Ascending aorta (tissue), 2 donors: ENCODE measurements around the gene TRABD2A. TPM values are rescaled to one million over a fixed set of nuclear protein-coding genes. Genes with fewer than 3 reads are reported as not detected.

ENCODE experiments used
- DNase-seq, 2 donors: peaks; one replicate each; pipeline ENCODE4 v3.0.0-alpha.2; 2019; ENCODE audit warnings: low spot score in 2 of 2
- H3K27ac ChIP-seq, 2 donors: fragments of 200-600 bp; sonication (generic); one replicate each; pipeline ENCODE4 v1.5.1; 2016 to 2017; ENCODE audit warnings: mild to moderate bottlenecking in 1 of 2
- H3K27me3 ChIP-seq: fragments of 200-600 bp; sonication (generic); one replicate; pipeline ENCODE4 v1.5.1; 2017
- H3K36me3 ChIP-seq, 2 donors: fragments of 200-600 bp; sonication (generic); one replicate each; pipeline ENCODE4 v1.5.1; 2016
- H3K4me1 ChIP-seq, 2 donors: fragments of 200-600 bp; sonication (generic); one replicate each; pipeline ENCODE4 v1.5.1; 2016 to 2017; ENCODE audit warnings: mild to moderate bottlenecking in 1 of 2
- H3K4me3 ChIP-seq, 2 donors: fragments of 200-600 bp; sonication (generic); one replicate each; pipeline ENCODE4 v1.5.1; 2016 to 2017; ENCODE audit warnings: mild to moderate bottlenecking in 1 of 2
- H3K9me3 ChIP-seq, 2 donors: fragments of 200-600 bp; sonication (generic); one replicate each; pipeline ENCODE4 v1.5.1; 2016
- intact Hi-C: fragments of 100-400 bp; cut with DNase I; formaldehyde crosslinking; loops from one replicate; pipeline ENCODE4 v1.15.1; 2023
- total RNA-seq: library from RNA; depleted of rRNA; stranded (reverse); fragments of >200 nt; gene quantifications from one replicate; pipeline ENCODE4 v1.1.0, GENCODE V29; 2016
- TF ChIP-seq, protein P1 (sequence below), 3 experiments: fragments of 200-600 bp in 2 of 3; fragments of 450-650 bp in 1 of 3; sonication (generic) in 2 of 3; IDR thresholded peaks; one replicate each; pipeline ENCODE4 v1.5.1; 2016 to 2019; ENCODE audit warnings: antibody characterized with exemption in 3 of 3, mild to moderate bottlenecking in 1 of 3, moderate library complexity in 1 of 3

Gene TRABD2A
- total RNA-seq, 1 donor from 2014 or later = 1.1 TPM

DNA sequence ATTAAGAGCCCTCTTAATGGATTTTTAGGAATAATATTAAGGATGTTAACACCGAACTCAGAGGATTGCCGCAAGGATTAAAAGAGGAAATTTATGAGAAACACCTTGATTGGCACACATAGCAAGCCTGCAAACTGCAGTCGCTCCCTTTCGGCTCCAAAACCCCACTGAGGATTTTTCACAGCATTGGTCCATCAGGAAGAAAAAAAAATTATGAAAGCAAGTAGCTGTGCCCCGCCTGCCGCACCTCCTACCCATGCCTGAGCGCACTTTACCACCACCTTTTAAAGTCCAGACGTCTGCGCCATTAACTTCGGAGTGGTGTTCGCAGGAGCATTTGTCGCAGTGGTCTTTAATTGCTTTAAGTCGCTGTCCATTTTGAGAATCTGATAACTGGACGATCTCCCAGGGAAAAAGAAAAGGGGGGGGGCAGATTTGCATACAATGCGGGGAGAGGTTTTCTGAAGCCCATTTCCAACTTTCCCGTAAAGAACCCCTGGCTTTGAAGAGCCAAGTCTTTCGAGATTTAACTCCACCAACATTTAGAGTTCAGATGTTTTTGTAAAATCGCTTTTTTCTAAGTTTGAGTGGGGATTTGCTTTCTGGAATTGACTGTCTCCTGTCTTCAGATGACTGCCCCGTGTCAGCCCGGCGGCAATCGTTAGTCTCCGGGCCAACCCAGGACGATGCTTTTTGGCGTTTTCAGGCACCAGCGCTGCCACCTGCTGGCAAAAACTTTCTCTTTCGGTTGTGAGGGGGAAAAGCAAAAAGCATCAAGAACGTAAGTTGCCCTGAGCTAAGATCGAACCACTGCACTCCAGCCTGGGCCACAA is 913 bp upstream of the TRABD2A start:
- Histone ChIP-seq H3K4me3 (peak overlapping the region; percentile 59 to 75), H3K4me1 (peaks cover 2 to 25% of the 10 kb centered on the region in 2 donors), H3K36me3 (no peaks in the 10 kb centered on the region), H3K9me3 (no peaks in the 10 kb centered on the region), H3K27ac (no peak overlapping the region), H3K27me3 (no peaks in the 10 kb centered on the region)
- peak; percentile 22 to 88 for DNase-seq
- intact Hi-C loops = loop anchor here (1.0 to 2.0 kb wide), 2 partner anchors 46 to 387 kb away; no protein-coding TSS in a partner anchor
- TF ChIP-seq, protein P1, sequence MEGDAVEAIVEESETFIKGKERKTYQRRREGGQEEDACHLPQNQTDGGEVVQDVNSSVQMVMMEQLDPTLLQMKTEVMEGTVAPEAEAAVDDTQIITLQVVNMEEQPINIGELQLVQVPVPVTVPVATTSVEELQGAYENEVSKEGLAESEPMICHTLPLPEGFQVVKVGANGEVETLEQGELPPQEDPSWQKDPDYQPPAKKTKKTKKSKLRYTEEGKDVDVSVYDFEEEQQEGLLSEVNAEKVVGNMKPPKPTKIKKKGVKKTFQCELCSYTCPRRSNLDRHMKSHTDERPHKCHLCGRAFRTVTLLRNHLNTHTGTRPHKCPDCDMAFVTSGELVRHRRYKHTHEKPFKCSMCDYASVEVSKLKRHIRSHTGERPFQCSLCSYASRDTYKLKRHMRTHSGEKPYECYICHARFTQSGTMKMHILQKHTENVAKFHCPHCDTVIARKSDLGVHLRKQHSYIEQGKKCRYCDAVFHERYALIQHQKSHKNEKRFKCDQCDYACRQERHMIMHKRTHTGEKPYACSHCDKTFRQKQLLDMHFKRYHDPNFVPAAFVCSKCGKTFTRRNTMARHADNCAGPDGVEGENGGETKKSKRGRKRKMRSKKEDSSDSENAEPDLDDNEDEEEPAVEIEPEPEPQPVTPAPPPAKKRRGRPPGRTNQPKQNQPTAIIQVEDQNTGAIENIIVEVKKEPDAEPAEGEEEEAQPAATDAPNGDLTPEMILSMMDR (IDR thresholded peaks at IDR 0.05) = peak; percentile 52 to 67 (median 61)

GRCh38 chr2:84880395-84880644 is 564 bp downstream of the TRABD2A start:
- Histone ChIP-seq H3K4me3 (peak overlapping the region; percentile 59 to 75), H3K4me1 (peaks cover 2 to 25% of the 10 kb centered on the region in 2 donors), H3K9me3 (no peaks in the 10 kb centered on the region), H3K36me3 (no peaks in the 10 kb centered on the region), H3K27me3 (no peaks in the 10 kb centered on the region), H3K27ac (no peak overlapping the region)
- TF ChIP-seq, protein P1 (IDR thresholded peaks at IDR 0.05) = no peak
- DNase-seq = no peak
- intact Hi-C loops = loop anchor here (2.0 kb wide), 1 partner anchor 386 kb away; no protein-coding TSS in a partner anchor

DNA sequence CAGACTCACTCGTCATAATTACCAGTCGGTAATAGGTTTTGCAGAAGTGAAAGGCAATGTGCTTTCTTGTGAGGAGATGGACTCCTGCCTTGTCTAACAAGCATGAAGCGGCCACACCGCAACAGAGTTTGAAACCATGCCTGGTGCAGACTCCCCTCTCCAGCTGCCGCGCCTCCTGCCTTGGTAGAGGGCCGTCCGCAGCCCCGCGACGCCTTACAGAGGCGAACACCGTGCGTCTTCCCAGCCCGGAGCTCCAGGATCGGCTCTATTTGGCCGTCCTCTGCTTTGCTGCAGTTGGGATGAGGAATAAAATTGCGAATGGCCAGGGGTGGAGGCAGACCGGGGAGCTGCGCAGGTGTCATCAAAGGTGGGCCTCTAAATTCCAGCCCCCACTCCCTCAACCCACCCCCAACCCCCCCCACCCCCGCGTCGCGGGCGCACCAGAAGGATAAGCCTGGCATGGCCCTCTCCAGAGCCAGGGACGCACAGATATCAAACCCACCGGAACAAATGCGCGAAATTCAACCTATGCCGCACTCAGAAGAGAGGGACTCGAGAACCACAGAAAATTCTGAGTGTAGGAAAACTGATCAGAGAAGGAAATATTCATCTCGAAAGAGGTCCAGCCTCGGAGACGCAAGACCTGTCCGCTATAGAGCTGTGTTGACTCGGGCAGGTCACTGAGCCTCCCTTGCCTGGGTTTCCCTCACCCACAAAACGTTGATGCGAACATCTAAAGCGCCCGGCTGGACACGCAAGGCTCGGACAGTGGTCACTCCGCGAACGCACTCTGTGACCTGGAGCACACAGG is 1.1 kb downstream of the TRABD2A start:
- Histone ChIP-seq H3K27ac (no peak overlapping the region), H3K9me3 (no peaks in the 10 kb centered on the region), H3K27me3 (no peaks in the 10 kb centered on the region), H3K36me3 (no peaks in the 10 kb centered on the region), H3K4me1 (peaks cover 2 to 25% of the 10 kb centered on the region in 2 donors), H3K4me3 (peak overlapping the region; percentile 59 to 75)
- intact Hi-C loops = loop anchor here (2.0 kb wide), 1 partner anchor 385 kb away; no protein-coding TSS in a partner anchor
- TF ChIP-seq, protein P1 (IDR thresholded peaks at IDR 0.05) = no peak
- DNase-seq = peak in 1 of 2 donors; percentile 58

DNA sequence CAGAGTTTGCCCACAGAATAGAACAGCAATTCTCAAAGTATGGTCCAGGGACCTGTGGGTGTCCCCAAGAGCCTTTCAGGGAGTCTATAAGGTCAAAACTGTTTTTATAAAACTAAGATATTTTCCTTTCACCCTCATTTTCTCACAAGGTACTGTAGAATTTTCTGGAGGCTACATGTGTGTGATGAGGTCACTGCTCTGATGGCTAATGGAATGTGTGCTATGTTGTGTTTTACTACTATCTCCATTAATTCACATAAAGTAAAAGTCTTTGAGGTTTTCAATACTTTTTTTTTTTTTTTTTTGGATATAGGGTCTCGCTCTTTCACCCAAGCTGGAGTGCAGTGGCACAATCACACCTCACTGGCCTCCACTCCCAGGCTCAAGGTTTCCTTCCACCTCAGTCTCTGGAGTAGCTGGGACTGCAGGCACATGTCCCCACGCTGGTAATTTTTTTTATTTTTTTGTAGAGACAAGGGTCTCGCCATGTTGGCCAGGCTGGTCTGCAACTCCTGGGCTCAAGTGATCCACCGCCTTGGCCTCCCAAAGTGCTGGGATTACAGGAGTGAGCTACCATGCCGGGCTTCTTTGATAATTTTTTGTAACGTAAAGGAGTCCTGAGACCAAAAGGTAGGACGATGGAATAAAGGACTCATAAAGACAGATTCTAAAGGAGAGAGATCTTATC is 1.8 kb downstream of the TRABD2A start:
- Histone ChIP-seq H3K4me1 (peaks cover 2 to 25% of the 10 kb centered on the region in 2 donors), H3K4me3 (no peak overlapping the region), H3K36me3 (no peaks in the 10 kb centered on the region), H3K27ac (no peak overlapping the region), H3K27me3 (no peaks in the 10 kb centered on the region), H3K9me3 (no peaks in the 10 kb centered on the region)
- DNase-seq = peak in 1 of 2 donors; percentile 47
- intact Hi-C loops = no loop called here
- TF ChIP-seq, protein P1 (IDR thresholded peaks at IDR 0.05) = no peak

DNA sequence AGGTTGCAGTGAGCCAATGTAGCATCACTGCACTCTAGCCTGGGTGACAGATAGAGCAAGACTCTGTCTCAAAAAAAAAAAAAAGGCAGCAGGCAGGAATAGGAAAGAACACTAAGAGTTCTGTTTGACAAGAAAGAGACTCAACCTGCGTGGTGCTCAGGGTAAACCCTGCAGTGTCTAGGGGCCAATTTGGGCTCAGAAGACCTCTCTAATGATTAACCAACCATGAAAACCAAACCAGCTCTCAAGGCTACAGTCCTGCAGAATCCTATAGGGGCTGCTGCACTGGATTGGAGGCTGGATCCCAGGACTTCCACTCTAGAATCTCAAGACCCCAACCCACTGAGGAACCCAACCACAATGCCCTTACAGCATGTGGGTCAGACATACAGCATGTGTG is 2.4 kb downstream of the TRABD2A start:
- Histone ChIP-seq H3K9me3 (no peaks in the 10 kb centered on the region), H3K36me3 (no peaks in the 10 kb centered on the region), H3K4me1 (peaks cover 2 to 25% of the 10 kb centered on the region in 2 donors), H3K4me3 (no peak overlapping the region), H3K27me3 (no peaks in the 10 kb centered on the region), H3K27ac (no peak overlapping the region)
- TF ChIP-seq, protein P1 (IDR thresholded peaks at IDR 0.05) = no peak
- no peak for DNase-seq
- intact Hi-C loops = no loop called here
